Prostate gland (tissue), 2 donors: ENCODE results near the gene POT1. TPM values are rescaled to one million over a fixed set of nuclear protein-coding genes. Genes with fewer than 3 reads are reported as not detected.

Experiments
- DNase-seq: peaks from one replicate; pipeline ENCODE4 v3.0.0-alpha.2; 2019; ENCODE audit warnings: low spot score
- H3K27ac ChIP-seq, 2 donors: fragments of 200-600 bp; sonication (generic); 2 replicates each; pipeline ENCODE4 v1.5.1; 2017 to 2019
- H3K27me3 ChIP-seq: fragments of 200-600 bp; sonication (generic); replicated peaks from 2 replicates; pipeline ENCODE4 v1.5.1; 2019; ENCODE audit not compliant: insufficient read depth
- H3K36me3 ChIP-seq, 2 donors: fragments of 200-600 bp; sonication (generic); 1 replicate in 1 of 2; 2 replicates in 1 of 2; pipeline versions ENCODE4 v1.5.1 to v1.8.1; 2017 to 2019
- H3K4me1 ChIP-seq: fragments of 200-600 bp; sonication (generic); replicated peaks from 2 replicates; pipeline ENCODE4 v1.5.1; 2019
- H3K4me3 ChIP-seq, 2 donors: fragments of 200-600 bp; sonication (generic); 2 replicates each; pipeline ENCODE4 v1.5.1; 2017 to 2019
- H3K9me3 ChIP-seq: fragments of 200-600 bp; sonication (generic); 2 replicates; pipeline ENCODE4 v1.5.1; 2017
- POLR2A ChIP-seq: fragments of 450-650 bp; IDR thresholded peaks from one replicate; pipeline ENCODE4 v1.6.1; 2016; ENCODE audit warnings: antibody characterized with exemption, mild to moderate bottlenecking
- POLR2AphosphoS5 ChIP-seq: sonication (generic); formaldehyde crosslinking; IDR thresholded peaks from one replicate; pipeline ENCODE4 v1.6.1; 2017; ENCODE audit warnings: antibody characterized with exemption
- WGBS: methylation state at CpG from one replicate; pipeline ENCODE4 v1.1.5; 2018; 5-methylcytosine and 5-hydroxymethylcytosine counted together
- intact Hi-C: fragments of 100-400 bp; cut with DNase I; formaldehyde crosslinking; loops from one replicate; pipeline ENCODE4 v1.14.2; 2022
- total RNA-seq, 2 donors: library from RNA; depleted of rRNA; stranded (reverse); fragments of >200 nt; gene quantifications; one replicate each; pipeline ENCODE4 v1.1.0, GENCODE V29; 2016
- TF ChIP-seq, protein P1 (sequence below), 4 experiments: fragments of 200-600 bp in 2 of 4; fragments of 450-650 bp in 2 of 4; sonication (generic) in 2 of 4; IDR thresholded peaks; 1 replicate in 3 of 4; 2 replicates in 1 of 4; pipeline ENCODE4 v1.5.1; 2016 to 2019; ENCODE audit warnings: antibody characterized with exemption in 4 of 4, mild to moderate bottlenecking in 2 of 4, moderate library complexity in 2 of 4

Gene POT1
- total RNA-seq, 2 donors from 2014 or later, result 16.9 to 39.5 TPM

DNA sequence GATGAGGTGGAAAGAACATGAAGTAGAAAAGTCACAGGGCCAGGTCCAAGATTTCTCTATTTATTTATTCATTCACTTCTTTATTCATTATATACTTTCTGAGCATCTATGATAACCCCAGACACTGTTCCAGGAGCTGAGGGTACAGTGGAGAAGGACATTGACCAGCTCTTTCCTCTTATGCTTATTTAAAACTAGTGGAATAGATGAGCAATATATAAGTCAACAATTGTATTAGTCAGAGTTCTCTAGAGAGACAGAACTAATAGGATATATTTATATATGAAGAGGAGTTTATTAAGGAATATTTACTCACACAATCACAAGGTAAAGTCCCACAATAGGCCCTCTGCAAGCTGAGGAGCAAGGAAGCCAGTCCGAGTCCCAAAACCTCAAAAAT lies 149.0 kb downstream of the POT1 start:
- Histone ChIP-seq H3K27me3 (no peaks in the 10 kb centered on the region), H3K9me3 (no peaks in the 10 kb centered on the region), H3K4me3 (no peak overlapping the region), H3K4me1 (no peaks in the 10 kb centered on the region), H3K27ac (no peak overlapping the region), H3K36me3 (no peaks in the 10 kb centered on the region)
- 93% methylated on average over 1 of the region's 1 CpG for WGBS
- intact Hi-C loops, result loop anchor here (10.0 kb wide), 1 partner anchor 616 kb away; no protein-coding TSS in a partner anchor
- no peak for TF ChIP-seq POLR2AphosphoS5
- TF ChIP-seq POLR2A, result no peak
- TF ChIP-seq, protein P1, sequence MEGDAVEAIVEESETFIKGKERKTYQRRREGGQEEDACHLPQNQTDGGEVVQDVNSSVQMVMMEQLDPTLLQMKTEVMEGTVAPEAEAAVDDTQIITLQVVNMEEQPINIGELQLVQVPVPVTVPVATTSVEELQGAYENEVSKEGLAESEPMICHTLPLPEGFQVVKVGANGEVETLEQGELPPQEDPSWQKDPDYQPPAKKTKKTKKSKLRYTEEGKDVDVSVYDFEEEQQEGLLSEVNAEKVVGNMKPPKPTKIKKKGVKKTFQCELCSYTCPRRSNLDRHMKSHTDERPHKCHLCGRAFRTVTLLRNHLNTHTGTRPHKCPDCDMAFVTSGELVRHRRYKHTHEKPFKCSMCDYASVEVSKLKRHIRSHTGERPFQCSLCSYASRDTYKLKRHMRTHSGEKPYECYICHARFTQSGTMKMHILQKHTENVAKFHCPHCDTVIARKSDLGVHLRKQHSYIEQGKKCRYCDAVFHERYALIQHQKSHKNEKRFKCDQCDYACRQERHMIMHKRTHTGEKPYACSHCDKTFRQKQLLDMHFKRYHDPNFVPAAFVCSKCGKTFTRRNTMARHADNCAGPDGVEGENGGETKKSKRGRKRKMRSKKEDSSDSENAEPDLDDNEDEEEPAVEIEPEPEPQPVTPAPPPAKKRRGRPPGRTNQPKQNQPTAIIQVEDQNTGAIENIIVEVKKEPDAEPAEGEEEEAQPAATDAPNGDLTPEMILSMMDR (IDR thresholded peaks at IDR 0.05), result no peak
- no peak for DNase-seq

DNA sequence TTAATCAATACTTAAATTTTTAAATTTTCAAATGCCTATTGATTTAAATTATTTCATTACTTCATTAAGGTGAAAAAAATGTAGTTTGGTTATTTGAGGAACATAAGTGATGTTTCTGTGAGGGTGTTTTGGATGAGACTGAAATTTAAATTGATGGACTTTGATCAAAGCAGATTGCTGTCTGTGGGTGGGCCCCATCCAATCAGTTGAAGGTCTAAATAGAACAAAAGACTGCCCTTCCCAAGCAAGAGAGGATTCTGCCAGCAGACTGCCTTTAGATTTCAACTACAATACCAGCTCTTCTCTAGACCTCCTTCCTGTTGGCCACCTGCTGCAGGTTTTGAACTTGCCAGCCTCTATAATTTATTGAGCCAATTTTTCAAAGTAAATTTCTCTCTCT lies 149.6 kb downstream of the POT1 start:
- no peaks in the 10 kb centered on the region for H3K27me3 ChIP-seq
- no peak for DNase-seq
- TF ChIP-seq POLR2A (no peak), POLR2AphosphoS5 (no peak)
- H3K27ac ChIP-seq, result no peak overlapping the region
- H3K4me1 ChIP-seq, result no peaks in the 10 kb centered on the region
- no peaks in the 10 kb centered on the region for H3K36me3 ChIP-seq
- H3K4me3 ChIP-seq, result no peak overlapping the region
- intact Hi-C loops, result loop anchor here (10.0 kb wide), 1 partner anchor 615 kb away; no protein-coding TSS in a partner anchor
- H3K9me3 ChIP-seq, result no peaks in the 10 kb centered on the region

DNA sequence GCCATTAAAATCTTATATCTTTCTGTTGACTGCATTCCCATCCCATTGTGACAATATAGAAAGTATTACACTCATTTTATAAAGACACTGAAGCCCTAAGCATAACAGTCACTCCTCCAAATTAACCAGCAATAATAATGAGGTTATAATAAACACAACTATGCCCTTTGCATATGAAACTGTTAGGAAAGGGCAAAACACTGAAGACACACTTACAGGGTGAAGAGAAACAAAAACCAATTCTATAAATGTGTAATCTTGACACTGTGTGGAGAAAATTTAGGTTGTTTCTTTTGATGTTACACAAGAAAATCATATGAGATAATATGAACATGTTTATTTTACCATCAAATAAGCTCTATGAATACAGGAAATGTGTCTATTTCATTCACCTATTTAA lies 150.0 kb downstream of the POT1 start:
- H3K36me3 ChIP-seq, result no peaks in the 10 kb centered on the region
- intact Hi-C loops, result loop anchor here (10.0 kb wide), 1 partner anchor 615 kb away; no protein-coding TSS in a partner anchor
- TF ChIP-seq, protein P1 (IDR thresholded peaks at IDR 0.05), result no peak
- TF ChIP-seq POLR2AphosphoS5 (no peak), POLR2A (no peak)

DNA sequence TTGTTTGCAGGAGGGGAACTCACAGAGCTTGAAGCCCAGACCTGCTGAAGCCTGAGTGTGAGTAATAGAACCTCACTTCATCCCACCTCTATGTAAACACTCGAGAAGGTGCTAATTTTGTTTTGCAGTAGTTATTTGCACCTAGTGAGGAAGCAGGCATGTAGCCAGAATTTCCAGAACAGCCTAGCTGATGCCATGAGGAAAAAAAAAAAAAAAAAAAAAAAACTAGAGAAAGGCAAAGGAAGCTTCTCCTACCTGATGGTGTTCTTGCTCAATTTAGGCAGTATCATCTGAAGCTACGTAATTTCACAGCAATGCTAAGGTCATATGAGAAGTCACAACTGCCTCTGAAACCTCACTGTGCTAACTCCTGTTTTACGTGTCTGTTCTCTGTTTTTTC lies 150.4 kb downstream of the POT1 start:
- no peaks in the 10 kb centered on the region for H3K27me3 ChIP-seq
- no peaks in the 10 kb centered on the region for H3K4me1 ChIP-seq
- H3K4me3 ChIP-seq, result no peak overlapping the region
- 61% methylated on average over 3 of the region's 3 CpGs for WGBS
- H3K9me3 ChIP-seq, result no peaks in the 10 kb centered on the region
- intact Hi-C loops, result no loop called here
- TF ChIP-seq POLR2A (no peak), POLR2AphosphoS5 (no peak)
- TF ChIP-seq, protein P1 (IDR thresholded peaks at IDR 0.05), result no peak
- H3K27ac ChIP-seq, result no peak overlapping the region
- H3K36me3 ChIP-seq, result no peaks in the 10 kb centered on the region
- no peak for DNase-seq

More for the DNA sequence above, 150.0 kb downstream of the POT1 start:
- no peaks in the 10 kb centered on the region for H3K9me3 ChIP-seq
- no peak overlapping the region for H3K4me3 ChIP-seq
- H3K27ac ChIP-seq, result no peak overlapping the region
- H3K4me1 ChIP-seq, result no peaks in the 10 kb centered on the region
- H3K27me3 ChIP-seq, result no peaks in the 10 kb centered on the region
- no peak for DNase-seq

DNA sequence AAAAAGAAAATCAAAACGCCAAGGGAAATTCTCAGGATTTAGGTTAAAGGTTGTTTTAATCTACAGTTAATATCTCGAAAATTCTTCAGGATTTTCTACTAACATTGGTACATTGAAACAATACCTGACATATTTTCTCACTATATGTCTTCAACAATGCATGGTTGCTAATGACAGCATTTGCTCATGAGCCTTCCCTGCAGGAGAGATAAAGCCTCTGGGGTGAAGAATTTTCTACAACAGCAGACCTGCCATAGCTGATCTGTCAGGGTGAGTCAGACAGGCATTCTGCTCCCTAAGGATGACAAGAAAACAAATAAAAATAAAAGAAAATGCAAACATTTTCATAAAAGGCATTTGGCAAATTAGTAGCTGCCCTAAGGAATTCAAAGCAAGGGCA lies 152.4 kb downstream of the POT1 start:
- 86% methylated on average over 2 of the region's 2 CpGs for WGBS
- Histone ChIP-seq H3K36me3 (no peaks in the 10 kb centered on the region), H3K4me3 (no peak overlapping the region), H3K9me3 (no peaks in the 10 kb centered on the region), H3K4me1 (no peaks in the 10 kb centered on the region), H3K27ac (no peak overlapping the region), H3K27me3 (no peaks in the 10 kb centered on the region)
- TF ChIP-seq, protein P1 (IDR thresholded peaks at IDR 0.05), result no peak
- intact Hi-C loops, result no loop called here
- DNase-seq, result no peak
